ENCODE measurements around the gene NHLRC4. TPM values are rescaled to one million over a fixed set of nuclear protein-coding genes. Genes with fewer than 3 reads are reported as not detected.
A peak's percentile ranks its signal among the peaks of the same experiment; 100 is the strongest.

Gene NHLRC4
- total RNA-seq, 1 donor from 2014 or later: 0.38 TPM

- no peak for ATAC-seq (ENCODE audit: poor library complexity)
- intact Hi-C loops (cut with DNase I): no loop called here
- no peak for DNase-seq
These were observed 9.5 kb downstream of the NHLRC4 start for GRCh38 chr16:576197-576822.

- DNase-seq (no peak), ATAC-seq (ENCODE audit: poor library complexity) (no peak)
- intact Hi-C loops (cut with DNase I): no loop called here
These were observed 10.0 kb downstream of the NHLRC4 start for GRCh38 chr16:576823-577201.

- ATAC-seq (ENCODE audit: poor library complexity) (no peak), DNase-seq (no peak)
- intact Hi-C loops (cut with DNase I): no loop called here
These were observed 11.0 kb downstream of the NHLRC4 start for GRCh38 chr16:577796-578195.

GRCh38 chr16:578232-578869 is 11.5 kb downstream of the NHLRC4 start:
- intact Hi-C loops (cut with DNase I): no loop called here
- ATAC-seq (ENCODE audit: poor library complexity) (peak; percentile 8), DNase-seq (no peak)

GRCh38 chr16:578870-579405 is 12.1 kb downstream of the NHLRC4 start:
- intact Hi-C loops (cut with DNase I): no loop called here
- DNase-seq: peak; percentile 87
- ATAC-seq (ENCODE audit: poor library complexity): peak; percentile 90

- intact Hi-C loops (cut with DNase I): no loop called here
- ATAC-seq (ENCODE audit: poor library complexity) (no peak), DNase-seq (no peak)
These were observed 13.5 kb downstream of the NHLRC4 start for GRCh38 chr16:580141-580945.

- DNase-seq: no peak
- intact Hi-C loops (cut with DNase I): no loop called here
- no peak for ATAC-seq (ENCODE audit: poor library complexity)
These were observed 14.2 kb downstream of the NHLRC4 start for GRCh38 chr16:580946-581498.

- ATAC-seq (ENCODE audit: poor library complexity) (no peak), DNase-seq (no peak)
- intact Hi-C loops (cut with DNase I): no loop called here
These were observed 15.4 kb downstream of the NHLRC4 start for GRCh38 chr16:582218-582613.

- DNase-seq: no peak
- ATAC-seq (ENCODE audit: poor library complexity): peak; percentile 11
- intact Hi-C loops (cut with DNase I): no loop called here
These were observed 16.0 kb downstream of the NHLRC4 start for GRCh38 chr16:582614-583331.

- no peak for ATAC-seq (ENCODE audit: poor library complexity)
- intact Hi-C loops (cut with DNase I): no loop called here
- DNase-seq: no peak
These were observed 16.6 kb downstream of the NHLRC4 start for GRCh38 chr16:583470-583814.

GRCh38 chr16:583815-584591 is 17.2 kb downstream of the NHLRC4 start:
- intact Hi-C loops (cut with DNase I): no loop called here
- ATAC-seq (ENCODE audit: poor library complexity) (no peak), DNase-seq (no peak)

- DNase-seq: no peak
- no peak for ATAC-seq (ENCODE audit: poor library complexity)
- intact Hi-C loops (cut with DNase I): loop anchor here (5.0 kb wide), 1 partner anchor 52 kb away; the partner anchor contains the start of gene METTL26
These were observed 18.5 kb downstream of the NHLRC4 start for GRCh38 chr16:585351-585750.

- DNase-seq: no peak
- ATAC-seq (ENCODE audit: poor library complexity): no peak
- intact Hi-C loops (cut with DNase I): loop anchor here (5.0 kb wide), 1 partner anchor 51 kb away; the partner anchor contains the start of gene METTL26
These were observed 19.3 kb downstream of the NHLRC4 start for GRCh38 chr16:586047-586644.

- no peak for ATAC-seq (ENCODE audit: poor library complexity)
- DNase-seq: no peak
- intact Hi-C loops (cut with DNase I): loop anchor here (5.0 kb wide), 1 partner anchor 50 kb away; the partner anchor contains the start of gene METTL26
These were observed 20.1 kb downstream of the NHLRC4 start for GRCh38 chr16:586645-587590.

- ATAC-seq (ENCODE audit: poor library complexity) (no peak), DNase-seq (no peak)
- intact Hi-C loops (cut with DNase I): loop anchor here (5.0 kb wide), 1 partner anchor 49 kb away; the partner anchor contains the start of gene METTL26
These were observed 21.8 kb downstream of the NHLRC4 start for GRCh38 chr16:588639-588888.

- intact Hi-C loops (cut with DNase I): loop anchor here (5.0 kb wide), 1 partner anchor 48 kb away; the partner anchor contains the start of gene METTL26
- DNase-seq (peak; percentile 98), ATAC-seq (ENCODE audit: poor library complexity) (peak; percentile 93)
These were observed 22.3 kb downstream of the NHLRC4 start for GRCh38 chr16:588889-589657.
